ENCODE data around the gene ITGB7.

The ITGB7 gene

DNA sequence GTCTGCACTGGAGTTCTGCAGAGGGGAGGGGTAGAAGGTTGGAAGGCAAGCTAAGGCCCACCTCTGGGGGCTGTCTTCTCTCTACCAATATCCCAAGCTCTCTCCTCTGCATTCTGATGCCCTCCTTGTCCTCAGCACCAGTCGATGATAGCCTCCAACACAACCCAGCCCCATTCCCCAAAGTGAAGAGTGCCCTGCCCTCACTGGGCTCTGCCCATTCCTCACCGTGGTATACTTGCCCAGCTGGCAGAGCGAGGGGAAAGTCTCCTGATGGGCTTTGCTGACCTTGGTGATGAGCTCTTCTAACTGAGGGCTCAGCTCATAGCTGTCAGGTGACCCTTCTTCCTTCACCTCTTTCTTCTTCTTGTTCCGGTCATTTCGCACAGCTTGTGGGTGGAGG is 7.2 kb upstream of the ITGB7 start:
- Histone ChIP-seq H4K8ac (ENCODE audit: low read depth, low read length) (no peak overlapping the region), H3K4me3 (ENCODE audit: low read length in 2 of 2) (no peak overlapping the region), H2AFZ (ENCODE audit: low read length) (no peak overlapping the region), H3K4me2 (ENCODE audit: insufficient read depth, low read length, poor library complexity, severe bottlenecking) (no peak overlapping the region), H3K36me3 (replicated peaks in 1 of 2; ENCODE audit: control insufficient read depth in 2 of 2, insufficient read depth in 2 of 2, low read length in 2 of 2) (no peaks in the 10 kb centered on the region), H3K14ac (ENCODE audit: low read length) (no peak overlapping the region), H2BK120ac (ENCODE audit: low read depth, low read length) (no peak overlapping the region), H3K23ac (ENCODE audit: low read depth, low read length, poor library complexity) (no peak overlapping the region), H3K79me1 (ENCODE audit: low read depth, low read length) (no peaks in the 10 kb centered on the region), H2AK5ac (ENCODE audit: low read depth, low read length) (no peak overlapping the region), H4K91ac (ENCODE audit: low read depth, low read length, poor library complexity) (no peak overlapping the region), H2BK15ac (ENCODE audit: low read length) (no peak overlapping the region), H3K9me3 (replicated peaks in 1 of 2; ENCODE audit: control insufficient read depth in 2 of 2, insufficient read depth in 1 of 2, low read depth in 1 of 2, low read length in 2 of 2) (no peaks in the 10 kb centered on the region), H3K27me3 (ENCODE audit: control insufficient read depth in 3 of 3, insufficient read depth in 3 of 3, low read depth in 1 of 3, low read length in 3 of 3) (peaks cover 0 to 32% (median 13%) of the 10 kb centered on the region in 3 experiments), H3K4ac (ENCODE audit: low read length) (no peak overlapping the region), H3K9ac (ENCODE audit: low read depth, low read length, poor library complexity) (no peak overlapping the region), H2BK12ac (ENCODE audit: low read length) (no peak overlapping the region), H3K27ac (replicated peaks; ENCODE audit: low read length) (no peak overlapping the region), H3K18ac (ENCODE audit: low read length) (no peak overlapping the region), H3K4me1 (ENCODE audit: control insufficient read depth in 2 of 2, insufficient read depth in 1 of 2, low read depth in 1 of 2, low read length in 2 of 2) (peaks cover 17 to 22% of the 10 kb centered on the region in 2 donors), H2BK5ac (ENCODE audit: low read length) (no peak overlapping the region)
- no peak for DNase-seq (ENCODE audit: low spot score)
- no CpG with 5 or more reads among the region's 5 CpGs for WGBS, 2 donors (ENCODE audit: extremely low coverage in 2 of 2, insufficient read length in 2 of 2, insufficient replicate concordance in 1 of 2)

- Histone ChIP-seq H2BK5ac (ENCODE audit: low read length) (peak overlapping the region; percentile 93), H2AFZ (ENCODE audit: low read length) (peak overlapping the region; percentile 78), H3K4me2 (ENCODE audit: insufficient read depth, low read length, poor library complexity, severe bottlenecking) (no peak overlapping the region), H3K23ac (ENCODE audit: low read depth, low read length, poor library complexity) (peak overlapping the region; percentile 44), H3K27me3 (ENCODE audit: control insufficient read depth in 3 of 3, insufficient read depth in 3 of 3, low read depth in 1 of 3, low read length in 3 of 3) (peaks cover 0 to 28% (median 6%) of the 10 kb centered on the region in 3 experiments), H4K8ac (ENCODE audit: low read depth, low read length) (no peak overlapping the region), H3K79me1 (ENCODE audit: low read depth, low read length) (no peaks in the 10 kb centered on the region), H4K91ac (ENCODE audit: low read depth, low read length, poor library complexity) (peak overlapping the region; percentile 17), H3K14ac (ENCODE audit: low read length) (no peak overlapping the region), H3K27ac (replicated peaks; ENCODE audit: low read length) (no peak overlapping the region), H2BK120ac (ENCODE audit: low read depth, low read length) (no peak overlapping the region), H3K9me3 (replicated peaks in 1 of 2; ENCODE audit: control insufficient read depth in 2 of 2, insufficient read depth in 1 of 2, low read depth in 1 of 2, low read length in 2 of 2) (no peaks in the 10 kb centered on the region), H2BK15ac (ENCODE audit: low read length) (no peak overlapping the region), H3K4ac (ENCODE audit: low read length) (no peak overlapping the region), H2AK5ac (ENCODE audit: low read depth, low read length) (peak overlapping the region; percentile 77), H3K18ac (ENCODE audit: low read length) (no peak overlapping the region), H3K36me3 (replicated peaks in 1 of 2; ENCODE audit: control insufficient read depth in 2 of 2, insufficient read depth in 2 of 2, low read length in 2 of 2) (no peaks in the 10 kb centered on the region), H3K9ac (ENCODE audit: low read depth, low read length, poor library complexity) (no peak overlapping the region), H2BK12ac (ENCODE audit: low read length) (no peak overlapping the region), H3K4me1 (ENCODE audit: control insufficient read depth in 2 of 2, insufficient read depth in 1 of 2, low read depth in 1 of 2, low read length in 2 of 2) (peaks cover 13 to 20% of the 10 kb centered on the region in 2 donors), H3K4me3 (ENCODE audit: low read length in 2 of 2) (no peak overlapping the region)
- no CpG with 5 or more reads among the region's 14 CpGs for WGBS, 2 donors (ENCODE audit: extremely low coverage in 2 of 2, insufficient read length in 2 of 2, insufficient replicate concordance in 1 of 2)
- DNase-seq (ENCODE audit: low spot score) = peak; percentile 77
These were observed 6.3 kb upstream of the ITGB7 start for GRCh38 chr12:53213348-53213747.

DNA sequence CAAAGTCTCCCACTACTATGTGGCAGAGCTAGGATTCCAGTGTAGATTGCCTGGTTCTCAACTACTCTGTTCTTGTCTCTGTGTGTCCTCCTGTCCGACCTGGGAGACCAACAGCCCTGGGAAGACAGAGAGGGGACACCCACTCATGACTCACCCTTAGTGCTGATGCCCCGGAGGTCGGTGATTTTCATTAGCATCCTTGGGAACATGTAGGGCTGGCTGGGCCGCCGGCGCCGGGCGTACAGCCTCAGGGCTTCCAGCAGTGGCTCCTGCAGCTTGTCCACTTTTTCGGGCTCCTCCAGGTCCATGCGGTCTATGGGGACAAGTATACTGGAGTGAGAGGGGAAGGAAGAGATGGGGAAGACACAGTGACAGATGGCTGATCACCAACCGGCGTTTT is 5.9 kb upstream of the ITGB7 start:
- no peak overlapping the region for H2BK120ac ChIP-seq (ENCODE audit: low read depth, low read length)
- H3K27me3 ChIP-seq (ENCODE audit: control insufficient read depth in 3 of 3, insufficient read depth in 3 of 3, low read depth in 1 of 3, low read length in 3 of 3) = peaks cover 0 to 26% (median 2%) of the 10 kb centered on the region in 3 experiments
- H3K4me1 ChIP-seq (ENCODE audit: control insufficient read depth in 2 of 2, insufficient read depth in 1 of 2, low read depth in 1 of 2, low read length in 2 of 2) = peaks cover 11 to 19% of the 10 kb centered on the region in 2 donors
- peak overlapping the region; percentile 93 for H2BK5ac ChIP-seq (ENCODE audit: low read length)
- no CpG with 5 or more reads among the region's 12 CpGs for WGBS, 2 donors (ENCODE audit: extremely low coverage in 2 of 2, insufficient read length in 2 of 2, insufficient replicate concordance in 1 of 2)
- H3K9me3 ChIP-seq (replicated peaks in 1 of 2; ENCODE audit: control insufficient read depth in 2 of 2, insufficient read depth in 1 of 2, low read depth in 1 of 2, low read length in 2 of 2) = no peaks in the 10 kb centered on the region
- no peak overlapping the region for H3K18ac ChIP-seq (ENCODE audit: low read length)
- H3K79me1 ChIP-seq (ENCODE audit: low read depth, low read length) = no peaks in the 10 kb centered on the region
- H3K4ac ChIP-seq (ENCODE audit: low read length) = no peak overlapping the region
- no peak overlapping the region for H4K8ac ChIP-seq (ENCODE audit: low read depth, low read length)
- H2AFZ ChIP-seq (ENCODE audit: low read length) = peak overlapping the region; percentile 78
- no peak overlapping the region for H3K4me2 ChIP-seq (ENCODE audit: insufficient read depth, low read length, poor library complexity, severe bottlenecking)
- H3K14ac ChIP-seq (ENCODE audit: low read length) = no peak overlapping the region
- no peaks in the 10 kb centered on the region for H3K36me3 ChIP-seq (replicated peaks in 1 of 2; ENCODE audit: control insufficient read depth in 2 of 2, insufficient read depth in 2 of 2, low read length in 2 of 2)
- DNase-seq (ENCODE audit: low spot score) = no peak
- no peak overlapping the region for H3K9ac ChIP-seq (ENCODE audit: low read depth, low read length, poor library complexity)
- H2BK15ac ChIP-seq (ENCODE audit: low read length) = no peak overlapping the region
- no peak overlapping the region for H3K27ac ChIP-seq (replicated peaks; ENCODE audit: low read length)
- no peak overlapping the region for H3K23ac ChIP-seq (ENCODE audit: low read depth, low read length, poor library complexity)
- H2BK12ac ChIP-seq (ENCODE audit: low read length) = no peak overlapping the region
- no peak overlapping the region for H3K4me3 ChIP-seq (ENCODE audit: low read length in 2 of 2)
- H4K91ac ChIP-seq (ENCODE audit: low read depth, low read length, poor library complexity) = peak overlapping the region; percentile 17
- H2AK5ac ChIP-seq (ENCODE audit: low read depth, low read length) = peak overlapping the region; percentile 73

- H3K4me2 ChIP-seq (ENCODE audit: insufficient read depth, low read length, poor library complexity, severe bottlenecking) = no peak overlapping the region
- no peak overlapping the region for H2AFZ ChIP-seq (ENCODE audit: low read length)
- no peak overlapping the region for H3K4ac ChIP-seq (ENCODE audit: low read length)
- WGBS, 2 donors (ENCODE audit: extremely low coverage in 2 of 2, insufficient read length in 2 of 2, insufficient replicate concordance in 1 of 2) = no CpG with 5 or more reads among the region's 13 CpGs
- no peak overlapping the region for H4K8ac ChIP-seq (ENCODE audit: low read depth, low read length)
- H4K91ac ChIP-seq (ENCODE audit: low read depth, low read length, poor library complexity) = no peak overlapping the region
- no peak overlapping the region for H3K9ac ChIP-seq (ENCODE audit: low read depth, low read length, poor library complexity)
- no peak overlapping the region for H2BK15ac ChIP-seq (ENCODE audit: low read length)
- H3K9me3 ChIP-seq (replicated peaks in 1 of 2; ENCODE audit: control insufficient read depth in 2 of 2, insufficient read depth in 1 of 2, low read depth in 1 of 2, low read length in 2 of 2) = no peaks in the 10 kb centered on the region
- no peaks in the 10 kb centered on the region for H3K79me1 ChIP-seq (ENCODE audit: low read depth, low read length)
- no peak overlapping the region for H3K23ac ChIP-seq (ENCODE audit: low read depth, low read length, poor library complexity)
- no peak overlapping the region for H3K18ac ChIP-seq (ENCODE audit: low read length)
- no peak overlapping the region for H3K4me3 ChIP-seq (ENCODE audit: low read length in 2 of 2)
- H2BK12ac ChIP-seq (ENCODE audit: low read length) = peak overlapping the region; percentile 44
- H3K4me1 ChIP-seq (ENCODE audit: control insufficient read depth in 2 of 2, insufficient read depth in 1 of 2, low read depth in 1 of 2, low read length in 2 of 2) = peaks cover 4 to 8% of the 10 kb centered on the region in 2 donors
- H2BK5ac ChIP-seq (ENCODE audit: low read length) = no peak overlapping the region
- H3K27ac ChIP-seq (replicated peaks; ENCODE audit: low read length) = no peak overlapping the region
- peaks cover 0 to 22% (median 0%) of the 10 kb centered on the region in 3 experiments for H3K27me3 ChIP-seq (ENCODE audit: control insufficient read depth in 3 of 3, insufficient read depth in 3 of 3, low read depth in 1 of 3, low read length in 3 of 3)
- DNase-seq (ENCODE audit: low spot score) = no peak
- H3K14ac ChIP-seq (ENCODE audit: low read length) = no peak overlapping the region
- H3K36me3 ChIP-seq (replicated peaks in 1 of 2; ENCODE audit: control insufficient read depth in 2 of 2, insufficient read depth in 2 of 2, low read length in 2 of 2) = no peaks in the 10 kb centered on the region
- peak overlapping the region; percentile 9 for H2AK5ac ChIP-seq (ENCODE audit: low read depth, low read length)
- no peak overlapping the region for H2BK120ac ChIP-seq (ENCODE audit: low read depth, low read length)
These were observed 4.7 kb upstream of the ITGB7 start for GRCh38 chr12:53211476-53212381.

All from neuronal stem cell (in vitro differentiated cells).